Activated CD4-positive, alpha-beta T cell treated with anti-CD3 and anti-CD28 coated beads, Interleukin-2, Interleukin-6, amounts not matched to agents 100 ng/mL and 50 ng/mL, durations not matched to agents 16 hours and 8 hours (primary cell): ENCODE data around the gene C1GALT1C1L.
"Not testable (repeated sequence)": the region's sequence is repeated elsewhere in the genome, so short reads cannot be mapped to it uniquely, and the experiment has no call there.

ENCODE experiments used
- DNase-seq: peaks from one replicate; pipeline ENCODE4 v3.0.0-alpha.2; 2020

The C1GALT1C1L gene

DNA sequence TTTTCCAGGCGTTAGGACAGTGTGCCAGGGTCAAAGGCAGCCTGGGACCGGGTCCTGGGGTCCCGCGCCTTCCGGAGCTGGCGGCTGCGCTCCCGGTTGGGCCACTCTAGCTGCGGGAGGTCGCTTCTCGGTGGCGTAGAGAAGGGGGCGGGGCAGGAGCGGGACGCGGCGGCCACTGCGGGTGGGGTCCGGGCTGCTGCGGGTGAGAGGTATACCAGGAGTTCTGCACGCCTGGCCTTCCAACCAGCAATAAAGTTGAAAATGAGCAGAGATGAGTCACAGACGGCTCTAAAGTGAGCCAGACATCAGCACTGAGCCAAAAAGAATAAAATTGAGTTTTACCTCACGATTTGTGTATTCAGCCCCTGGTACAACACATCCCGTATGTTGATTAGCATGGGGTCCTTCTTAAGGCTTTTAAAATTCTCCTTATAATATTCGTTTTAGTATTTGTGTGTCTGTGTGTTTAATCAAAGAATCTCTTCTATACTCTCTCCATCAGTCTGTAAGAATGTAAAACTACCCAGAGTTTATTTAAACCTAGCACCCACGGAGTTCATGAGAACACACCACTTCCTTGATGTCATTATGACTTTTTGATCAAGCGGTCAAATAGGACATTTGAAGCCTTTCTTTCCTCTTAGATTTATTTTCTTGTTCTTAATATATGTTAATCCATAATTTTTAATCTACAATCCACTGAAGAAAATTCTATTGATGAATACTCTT, at the start of gene C1GALT1C1L:
C1GALT1C1L (minus strand) TSS at position 108 of the 729 bp plus-strand sequence; CDS start at position 1, 107 bp downstream.
- peak; percentile 21 for DNase-seq

GRCh38 chr2:43725711-43726246, 49.5 kb upstream of the C1GALT1C1L start:
- no peak for DNase-seq

GRCh38 chr2:43724728-43725526, 48.7 kb upstream of the C1GALT1C1L start:
- no peak for DNase-seq

DNA sequence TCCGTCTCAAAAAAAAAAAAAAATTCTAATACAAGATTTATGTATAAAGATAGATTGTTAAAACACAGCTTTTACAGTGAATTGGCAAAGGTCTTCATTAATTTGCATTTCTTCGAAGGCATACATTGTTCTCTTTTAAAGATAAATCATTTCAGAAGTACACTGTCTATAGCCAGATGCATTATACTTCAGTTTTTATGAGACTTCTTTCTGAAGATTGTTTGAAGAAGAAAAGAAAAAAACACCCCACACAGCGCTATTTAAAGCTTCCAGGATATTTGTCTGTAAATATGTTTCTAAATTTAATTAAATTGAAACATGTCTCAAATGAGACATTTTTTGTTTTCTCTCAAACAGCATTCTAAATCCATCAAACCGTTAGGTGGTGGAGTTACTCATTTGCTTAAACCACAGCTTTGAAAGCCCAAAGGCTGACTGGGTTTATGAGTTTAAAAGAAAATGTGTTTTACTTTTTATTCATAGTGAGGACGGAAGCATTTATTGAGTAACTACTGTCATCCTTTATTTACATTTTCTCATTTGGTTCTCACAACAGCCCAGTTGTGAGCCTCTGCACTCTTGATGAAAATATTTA, 42.4 kb upstream of the C1GALT1C1L start:
- no peak for DNase-seq

GRCh38 chr2:43717322-43717721, 41.1 kb upstream of the C1GALT1C1L start:
- DNase-seq, result no peak

GRCh38 chr2:43715300-43716098, 39.3 kb upstream of the C1GALT1C1L start:
- no peak for DNase-seq

- DNase-seq, result no peak
Measured at GRCh38 chr2:43714164-43714563, 37.9 kb upstream of the C1GALT1C1L start.

- no peak for DNase-seq
Measured at GRCh38 chr2:43710866-43711265, 34.6 kb upstream of the C1GALT1C1L start.

- DNase-seq, result no peak
Measured at GRCh38 chr2:43708891-43709290, 32.7 kb upstream of the C1GALT1C1L start.

- DNase-seq, result no peak
Measured at GRCh38 chr2:43708178-43708577, 31.9 kb upstream of the C1GALT1C1L start.

- DNase-seq, result no peak
Measured at GRCh38 chr2:43707255-43708015, 31.2 kb upstream of the C1GALT1C1L start.

- no peak for DNase-seq
Measured at GRCh38 chr2:43701111-43701510, 24.9 kb upstream of the C1GALT1C1L start.

- no peak for DNase-seq
Measured at GRCh38 chr2:43699761-43700160, 23.5 kb upstream of the C1GALT1C1L start.

DNA sequence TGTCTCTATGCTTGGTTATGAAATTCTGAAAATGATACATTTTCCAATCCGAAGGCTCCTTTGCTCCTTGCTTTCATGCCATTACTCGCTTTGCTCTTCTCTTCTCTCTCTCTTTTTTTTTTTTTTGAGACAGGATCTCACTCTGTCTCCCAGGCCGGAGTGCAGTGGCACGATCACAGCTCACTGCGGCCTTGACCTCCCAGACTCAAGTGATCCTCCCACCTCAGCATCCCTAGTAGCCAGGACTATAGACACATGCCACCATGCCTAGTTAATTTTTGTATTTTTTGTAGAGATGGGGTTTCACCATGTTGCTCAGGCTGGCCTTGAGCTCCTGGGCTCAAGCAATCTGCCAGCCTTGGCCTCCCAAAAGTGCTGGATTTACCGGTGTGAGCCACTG, 21.9 kb upstream of the C1GALT1C1L start:
- not testable (repeated sequence) for DNase-seq

DNA sequence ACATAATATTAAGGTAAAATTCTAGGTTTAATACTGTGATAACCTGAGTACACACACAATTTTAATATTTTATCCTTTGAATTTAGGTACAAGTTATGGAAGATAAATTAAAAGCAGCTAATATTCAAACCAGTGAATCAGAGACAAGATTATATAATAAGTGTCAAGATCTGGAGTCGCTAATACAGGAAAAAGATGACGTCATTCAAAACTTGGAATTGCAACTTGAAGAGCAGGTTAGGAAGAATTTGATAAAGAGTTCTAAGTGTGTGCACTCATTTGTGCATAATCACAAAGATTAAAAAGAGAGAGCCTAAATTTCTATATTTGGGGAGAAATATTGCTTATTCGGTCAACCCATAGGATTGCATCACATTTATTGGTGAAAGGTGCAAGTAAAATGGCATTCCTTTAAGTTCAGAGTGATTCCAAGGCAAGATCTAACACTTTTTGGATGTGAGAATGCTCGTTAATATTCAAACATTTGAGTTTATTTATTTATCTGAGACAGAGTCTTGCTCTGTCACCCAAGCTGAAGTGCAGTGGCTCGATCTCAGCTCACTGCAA, 16.3 kb upstream of the C1GALT1C1L start:
- no peak for DNase-seq

DNA sequence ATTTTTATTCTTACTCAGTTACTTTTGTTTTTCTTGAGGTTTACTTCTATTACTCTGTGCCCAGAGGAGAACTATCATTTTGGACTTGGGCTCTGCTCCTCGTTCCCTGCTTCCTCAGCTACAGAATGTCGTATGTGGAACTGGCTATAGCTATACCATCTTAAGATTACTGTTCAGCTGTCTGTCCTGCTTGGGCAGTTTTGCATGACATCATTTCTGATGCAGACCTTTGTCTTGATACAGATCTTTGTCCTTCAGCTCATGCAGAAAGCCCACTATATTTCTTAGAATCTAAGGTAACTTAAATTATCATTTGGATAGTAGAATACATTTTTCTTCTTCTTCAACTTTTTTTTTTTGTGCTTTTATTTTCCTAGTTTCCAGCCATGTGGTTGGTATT, 13.8 kb upstream of the C1GALT1C1L start:
- DNase-seq, result no peak

- DNase-seq, result no peak
Measured at GRCh38 chr2:43685357-43685756, 9.1 kb upstream of the C1GALT1C1L start.

- not testable (repeated sequence) for DNase-seq
Measured at GRCh38 chr2:43677783-43678182, 1.6 kb upstream of the C1GALT1C1L start.

DNA sequence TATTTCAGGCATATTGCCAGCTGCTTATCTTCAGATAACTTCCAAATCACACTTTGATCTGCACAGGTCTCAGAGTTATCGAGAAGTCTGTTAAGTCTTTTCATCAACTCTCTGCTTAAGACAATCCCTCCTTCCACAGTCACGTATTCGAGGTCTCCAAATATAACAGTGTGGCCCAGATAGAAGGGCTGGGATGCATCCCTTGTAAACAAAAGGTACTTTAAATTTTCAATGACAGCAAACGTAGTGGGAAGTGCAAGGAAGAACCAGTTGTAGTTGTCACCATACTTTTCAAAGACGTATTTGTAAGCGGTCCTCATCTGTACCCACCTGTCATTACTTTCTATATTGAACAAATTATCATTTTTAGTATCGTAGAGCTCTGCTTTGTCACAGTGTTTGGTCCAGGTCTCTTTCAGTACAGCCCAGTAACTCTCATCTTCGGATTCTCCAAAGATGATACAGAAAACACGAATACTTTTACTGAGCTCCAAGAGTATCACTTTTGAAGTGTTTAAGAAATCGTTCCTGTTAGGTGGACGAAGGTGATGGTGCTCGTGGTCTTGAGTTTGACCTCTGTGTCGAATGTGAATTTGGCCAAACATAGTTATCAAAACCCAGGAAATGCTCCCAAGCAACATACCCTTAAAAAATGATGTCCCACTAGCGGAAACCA, 445 bp downstream of the C1GALT1C1L start:
- DNase-seq, result no peak

GRCh38 chr2:43657241-43657640, 19.0 kb downstream of the C1GALT1C1L start:
- no peak for DNase-seq

- DNase-seq, result no peak
Measured at GRCh38 chr2:43653506-43653905, 22.7 kb downstream of the C1GALT1C1L start.
